PC-3 (cell line): Measurements from ENCODE around the gene ZNF20.

Experiments
- CTCF ChIP-seq: fragments of 300-600 bp; sonication (generic); conservative IDR thresholded peaks from 2 replicates; pipeline ENCODE4 v1.5.1; 2017; ENCODE audit warnings: antibody characterized with exemption, low read depth, mild to moderate bottlenecking, low read length
- EZH2 ChIP-seq: fragments of 300-600 bp; sonication (generic); IDR thresholded peaks from one replicate; pipeline ENCODE4 v1.6.1; 2017; ENCODE audit warnings: antibody characterized with exemption, mild to moderate bottlenecking, low read length; ENCODE audit not compliant: unreplicated experiment
- EZH2phosphoT487 ChIP-seq: fragments of 300-600 bp; sonication (generic); IDR thresholded peaks from 2 replicates; pipeline ENCODE4 v1.6.1; 2018; ENCODE audit warnings: mild to moderate bottlenecking, antibody characterized with exemption, low read length, borderline replicate concordance

- TF ChIP-seq EZH2phosphoT487 (no peak), EZH2 (no peak), CTCF (no peak)
These were observed 15.2 kb upstream of the ZNF20 start for GRCh38 chr19:12155324-12155860.
